GM12878 (cell line): ENCODE results near the gene ARHGAP15. TPM values are rescaled to one million over a fixed set of nuclear protein-coding genes. Genes with fewer than 3 reads are reported as not detected.

ENCODE experiments used
- ATAC-seq: fragments of 200-7000 bp; cut with Tn5 transposase; 3 replicates; pipeline ENCODE4 v1.9.1; 2020; ENCODE audit warnings: mild to moderate bottlenecking, moderate library complexity
- BruUV-seq: library from RNA; stranded (reverse); fragments of 400-500 nt; replicated peaks from 2 replicates; lab custom pipeline; 2021; lab: Mats Ljungman, UMichigan
- CTCF ChIA-PET: fragments of 300-600 bp; sonication (Branson Sonifier 250); formaldehyde crosslinking; extraction: SDS; loops from one replicate; lab custom pipeline; 2021; ENCODE audit warnings: inconsistent platforms; lab: Yijun Ruan, JAX
- POLR2A ChIA-PET: fragments of 350-600 bp; formaldehyde crosslinking; extraction: SDS; loops from one replicate; lab custom pipeline; 2021; ENCODE audit warnings: inconsistent platforms; lab: Charles Lee
- RAD21 ChIA-PET: fragments of 300-600 bp; sonication (Branson Sonifier 250); formaldehyde crosslinking; loops from one replicate; lab custom pipeline; 2023; ENCODE audit warnings: antibody characterized with exemption; ENCODE audit not compliant: unreplicated experiment; lab: Charles Lee
- SMC1A ChIA-PET: fragments of 300-600 bp; sonication (Branson Sonifier 250); formaldehyde crosslinking; loops from one replicate; lab custom pipeline; 2023; ENCODE audit not compliant: unreplicated experiment, uncharacterized antibody; lab: Charles Lee
- DNase-seq: peaks from one replicate; pipeline ENCODE4 v3.0.0-alpha.2; 2011; ENCODE audit warnings: low read depth, low spot score
- FAIRE-seq: peaks from 3 replicates; lab custom pipeline; 2011; peaks lifted over from hg19 to GRCh38; lab: Jason Lieb, UNC
- H2AFZ ChIP-seq: 2 replicates; pipeline ENCODE4 v1.6.0; 2011; ENCODE audit warnings: low read depth, low read length, control low read depth; ENCODE audit not compliant: control insufficient read depth
- H3K27ac ChIP-seq: 2 replicates; pipeline ENCODE4 v1.5.1; 2011; ENCODE audit warnings: control low read depth; ENCODE audit not compliant: control insufficient read depth, insufficient read depth
- H3K27me3 ChIP-seq, 2 experiments: replicated peaks in 1 of 2; 2 replicates each; pipeline versions ENCODE4 v1.6.0 to v1.6.1; 2011; ENCODE audit warnings: low read length in 1 of 2; ENCODE audit not compliant: control insufficient read depth in 2 of 2, insufficient read depth in 2 of 2
- H3K36me3 ChIP-seq, 2 experiments: 2 replicates each; pipeline ENCODE4 v1.5.1; 2011; ENCODE audit warnings: low read length in 1 of 2; ENCODE audit not compliant: control insufficient read depth in 2 of 2, insufficient read depth in 2 of 2
- H3K4me1 ChIP-seq: 2 replicates; pipeline ENCODE4 v1.6.1; 2011; ENCODE audit warnings: mild to moderate bottlenecking, low read length, moderate library complexity, mixed read lengths; ENCODE audit not compliant: control insufficient read depth, insufficient read depth
- H3K4me2 ChIP-seq: 2 replicates; pipeline ENCODE4 v1.6.0; 2011; ENCODE audit warnings: control low read depth; ENCODE audit not compliant: control insufficient read depth, insufficient read depth
- H3K4me3 ChIP-seq: fragments of 200-600 bp; sonication (generic); 2 replicates; pipeline ENCODE4 v1.5.1; 2016
- H3K79me2 ChIP-seq: 2 replicates; pipeline ENCODE4 v1.6.0; 2011; ENCODE audit warnings: low read length; ENCODE audit not compliant: control insufficient read depth, insufficient read depth
- H3K9ac ChIP-seq: 2 replicates; pipeline ENCODE4 v1.8.0; 2011; ENCODE audit warnings: low read length, control low read depth, mixed read lengths; ENCODE audit not compliant: control insufficient read depth, insufficient read depth
- H3K9me3 ChIP-seq: replicated peaks from 3 replicates; pipeline ENCODE4 v1.5.1; 2011; ENCODE audit warnings: mild to moderate bottlenecking, low read length; ENCODE audit not compliant: control insufficient read depth, insufficient read depth
- H4K20me1 ChIP-seq: 2 replicates; pipeline ENCODE4 v1.6.0; 2011; ENCODE audit not compliant: control insufficient read depth, insufficient read depth
- CHD1 ChIP-seq: IDR thresholded peaks from 2 replicates; pipeline ENCODE4 v1.6.1; 2012; ENCODE audit warnings: low read depth, low read length, improper control_type of control experiment
- EGR1 ChIP-seq, 2 experiments: IDR thresholded peaks; 1 replicate in 1 of 2; 2 replicates in 1 of 2; pipeline ENCODE4 v1.6.1; 2011 to 2012; ENCODE audit warnings: low read depth in 2 of 2, low read length in 2 of 2, borderline replicate concordance in 1 of 2, mild to moderate bottlenecking in 1 of 2, moderate library complexity in 1 of 2
- IKZF2 ChIP-seq, 2 experiments: fragments of 450-650 bp; IDR thresholded peaks; 2 replicates each; pipeline ENCODE4 v1.6.1; 2017; ENCODE audit warnings: mild to moderate bottlenecking in 2 of 2, moderate library complexity in 2 of 2
- IRF4 ChIP-seq: IDR thresholded peaks from 2 replicates; pipeline ENCODE4 v1.6.1; 2011; ENCODE audit warnings: low read depth, low read length
- LARP7 ChIP-seq: fragments of 450-650 bp; IDR thresholded peaks from 2 replicates; pipeline ENCODE4 v1.6.1; 2017; ENCODE audit warnings: mild to moderate bottlenecking
- PML ChIP-seq: IDR thresholded peaks from 2 replicates; pipeline ENCODE4 v1.6.1; 2012; ENCODE audit warnings: low read length, inconsistent platforms
- TCF3 ChIP-seq: IDR thresholded peaks from 2 replicates; pipeline ENCODE4 v1.6.1; 2012; ENCODE audit warnings: low read depth, mild to moderate bottlenecking, low read length, borderline replicate concordance; ENCODE audit not compliant: insufficient read depth
- ZBTB11 ChIP-seq: fragments of 450-650 bp; formaldehyde crosslinking; IDR thresholded peaks from 2 replicates; pipeline ENCODE4 v1.5.0; 2022; ENCODE audit warnings: mild to moderate bottlenecking, missing genetic modification characterization
- ZNF687 ChIP-seq: fragments of 450-650 bp; IDR thresholded peaks from 2 replicates; pipeline ENCODE4 v1.6.1; 2017; ENCODE audit warnings: mild to moderate bottlenecking, moderate library complexity
- ZSCAN29 ChIP-seq: fragments of 450-650 bp; IDR thresholded peaks from 2 replicates; pipeline ENCODE4 v1.6.1; 2017; ENCODE audit warnings: mild to moderate bottlenecking, moderate library complexity
- WGBS: methylation state at CpG from one replicate; pipeline ENCODE4 v1.1.6; 2016; ENCODE audit warnings: low lambda C conversion rate; ENCODE audit not compliant: insufficient replicate concordance, insufficient coverage; ENCODE audit errors: missing lambda C conversion rate; 5-methylcytosine and 5-hydroxymethylcytosine counted together
- in situ Hi-C: fragments of 300-500 bp; cut with MboI; formaldehyde crosslinking; loops from 9 replicates; pipeline ENCODE4 v1.14.3; 2018; ENCODE audit warnings: mixed read lengths
- intact Hi-C: fragments of 100-400 bp; cut with micrococcal nuclease; formaldehyde crosslinking; loops from one replicate; pipeline ENCODE4 v1.14.2; 2022; ENCODE audit not compliant: unreplicated experiment
- polyA plus RNA-seq, 11 experiments: library from polyadenylated mRNA; depleted of rRNA in 4 of 11; unstranded in 6 of 11; stranded (reverse) in 5 of 11; fragments of >200 nt; fragmentation: Nextera tagmentation in 4 of 11; fragmentation: Illumina TruSeq in 1 of 11; extraction: Ambion mirVana in 4 of 11; extraction: Trizol in 1 of 11; gene quantifications; 1 replicate in 1 of 11; 2 replicates in 10 of 11; pipeline versions ENCODE4 v1.2.1 to v1.2.3, GENCODE V29; 2011 to 2016; ENCODE audit warnings: inconsistent platforms in 2 of 11, missing spikeins in 2 of 11, low read depth in 1 of 11
- total RNA-seq, 4 experiments: library from RNA; depleted of rRNA in 3 of 4; stranded (reverse); fragments of >200 nt in 3 of 4; fragmentation: Illumina TruSeq in 1 of 4; extraction: Trizol in 1 of 4; gene quantifications; 2 replicates each; pipeline versions ENCODE4 v1.2.1 to v1.2.3, GENCODE V29; 2013 to 2021

The ARHGAP15 gene
- total and polyA plus RNA-seq, 10 of the 15 experiments (the other 5 are each of a cell fraction or from before 2014, with no cell fraction given) = 38.0 to 92.6 (median 66.7) TPM

GRCh38 chr2:143706354-143706753 is 577.1 kb downstream of the ARHGAP15 start:
- H3K36me3 ChIP-seq = no peaks in the 10 kb centered on the region; a peak in 2 of 4 replicates
- no peaks in the 10 kb centered on the region for H4K20me1 ChIP-seq
- POLR2A ChIA-PET = no interaction called here
- FAIRE-seq = no peak
- H3K9me3 ChIP-seq = peaks cover 5% of the 10 kb centered on the region; the same call in 2 of the 3 replicates
- no peak for TF ChIP-seq EGR1 (IDR thresholded peaks at IDR 0.05; ENCODE audit: borderline replicate concordance in 1 of 2, low read depth in 2 of 2, low read length in 2 of 2)
- TF ChIP-seq LARP7 = no peak
- no peak for TF ChIP-seq TCF3
- no peak for TF ChIP-seq ZBTB11 (CRISPR knock-in tag)
- no peak for TF ChIP-seq ZNF687
- no peak for TF ChIP-seq IRF4
- no peak for TF ChIP-seq PML
- no peak for TF ChIP-seq IKZF2 (IDR thresholded peaks at IDR 0.05)
- no peak for TF ChIP-seq ZSCAN29
- TF ChIP-seq CHD1 = no peak
- no peak overlapping the region for H3K27ac ChIP-seq
- SMC1A ChIA-PET = no interaction called here
- 97% methylated on average over 3 of the region's 3 CpGs for WGBS
- H3K27me3 ChIP-seq = no peaks in the 10 kb centered on the region
- no TSS peak for BruUV-seq
- ATAC-seq = no peak
- no peak overlapping the region for H3K9ac ChIP-seq
- in situ Hi-C loops = no loop called here
- H3K4me3 ChIP-seq = no peak overlapping the region
- no peaks in the 10 kb centered on the region for H3K4me1 ChIP-seq
- no peak overlapping the region for H2AFZ ChIP-seq
- H3K79me2 ChIP-seq = no peaks in the 10 kb centered on the region
- RAD21 ChIA-PET = no interaction called here
- CTCF ChIA-PET = no interaction called here
- no peak for DNase-seq
- intact Hi-C loops = no loop called here
- no peak overlapping the region for H3K4me2 ChIP-seq
